ENCODE measurements around the gene CCSER2.
"Not testable (repeated sequence)": the region's sequence is repeated elsewhere in the genome, so short reads cannot be mapped to it uniquely, and the experiment has no call there.

CCSER2 gene

DNA sequence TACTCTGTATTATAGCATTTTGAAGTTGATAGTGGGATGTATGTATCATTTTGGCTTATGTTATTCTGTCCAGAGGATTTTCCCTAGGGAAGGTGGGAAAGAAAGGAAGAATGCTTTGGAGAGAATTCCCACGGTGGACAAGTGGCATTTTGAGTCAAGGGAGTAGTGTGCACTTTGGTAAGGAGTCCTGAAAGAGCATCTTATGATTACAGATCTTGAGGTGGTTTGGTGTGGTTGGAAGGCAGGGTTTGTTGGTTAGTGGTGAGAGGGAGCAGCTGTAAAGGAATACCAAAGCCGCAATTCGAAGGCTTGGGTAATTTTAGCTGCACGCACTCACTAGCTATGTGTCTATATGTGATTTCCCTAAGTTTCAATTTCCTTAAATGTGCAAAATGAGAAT lies 16.1 kb downstream of the CCSER2 start:
- TF ChIP-seq, protein P1, sequence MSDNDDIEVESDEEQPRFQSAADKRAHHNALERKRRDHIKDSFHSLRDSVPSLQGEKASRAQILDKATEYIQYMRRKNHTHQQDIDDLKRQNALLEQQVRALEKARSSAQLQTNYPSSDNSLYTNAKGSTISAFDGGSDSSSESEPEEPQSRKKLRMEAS (IDR thresholded peaks at IDR 0.05; ENCODE audit: low read depth, low read length): no peak
- TF ChIP-seq POLR2A (IDR thresholded peaks at IDR 0.05; ENCODE audit: extremely low read depth, insufficient read length): no peak
- TF ChIP-seq MYC (IDR thresholded peaks at IDR 0.05; ENCODE audit: low read depth, low read length): no peak
- TF ChIP-seq, protein P2, sequence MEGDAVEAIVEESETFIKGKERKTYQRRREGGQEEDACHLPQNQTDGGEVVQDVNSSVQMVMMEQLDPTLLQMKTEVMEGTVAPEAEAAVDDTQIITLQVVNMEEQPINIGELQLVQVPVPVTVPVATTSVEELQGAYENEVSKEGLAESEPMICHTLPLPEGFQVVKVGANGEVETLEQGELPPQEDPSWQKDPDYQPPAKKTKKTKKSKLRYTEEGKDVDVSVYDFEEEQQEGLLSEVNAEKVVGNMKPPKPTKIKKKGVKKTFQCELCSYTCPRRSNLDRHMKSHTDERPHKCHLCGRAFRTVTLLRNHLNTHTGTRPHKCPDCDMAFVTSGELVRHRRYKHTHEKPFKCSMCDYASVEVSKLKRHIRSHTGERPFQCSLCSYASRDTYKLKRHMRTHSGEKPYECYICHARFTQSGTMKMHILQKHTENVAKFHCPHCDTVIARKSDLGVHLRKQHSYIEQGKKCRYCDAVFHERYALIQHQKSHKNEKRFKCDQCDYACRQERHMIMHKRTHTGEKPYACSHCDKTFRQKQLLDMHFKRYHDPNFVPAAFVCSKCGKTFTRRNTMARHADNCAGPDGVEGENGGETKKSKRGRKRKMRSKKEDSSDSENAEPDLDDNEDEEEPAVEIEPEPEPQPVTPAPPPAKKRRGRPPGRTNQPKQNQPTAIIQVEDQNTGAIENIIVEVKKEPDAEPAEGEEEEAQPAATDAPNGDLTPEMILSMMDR (IDR thresholded peaks at IDR 0.05; ENCODE audit: low read depth, low read length): no peak
- DNase-seq (ENCODE audit: low read depth): no peak
- H3K4me3 ChIP-seq (ENCODE audit: low read depth, low read length): no peak overlapping the region

DNA sequence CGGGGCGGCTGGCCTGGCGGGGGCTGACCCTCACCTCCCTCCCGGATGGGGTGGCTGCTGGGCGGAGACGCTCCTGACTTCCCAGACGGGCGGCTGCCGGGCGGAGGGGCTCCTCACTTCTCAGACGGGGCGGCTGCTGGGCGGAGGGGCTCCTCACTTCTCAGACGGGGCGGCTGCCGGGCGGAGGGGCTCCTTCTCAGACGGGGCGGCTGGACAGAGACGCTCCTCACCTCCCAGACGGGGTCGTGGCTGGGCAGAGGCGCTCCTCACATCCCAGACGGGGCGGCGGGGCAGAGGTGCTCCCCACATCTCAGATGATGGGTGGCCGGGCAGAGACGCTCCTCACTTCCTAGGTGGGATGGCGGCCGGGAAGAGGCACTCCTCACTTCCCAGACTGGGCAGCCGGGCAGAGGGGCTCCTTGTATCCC lies 19.2 kb downstream of the CCSER2 start:
- not testable (repeated sequence) for H3K4me3 ChIP-seq (ENCODE audit: low read depth, low read length); DNase-seq (ENCODE audit: low read depth)

DNA sequence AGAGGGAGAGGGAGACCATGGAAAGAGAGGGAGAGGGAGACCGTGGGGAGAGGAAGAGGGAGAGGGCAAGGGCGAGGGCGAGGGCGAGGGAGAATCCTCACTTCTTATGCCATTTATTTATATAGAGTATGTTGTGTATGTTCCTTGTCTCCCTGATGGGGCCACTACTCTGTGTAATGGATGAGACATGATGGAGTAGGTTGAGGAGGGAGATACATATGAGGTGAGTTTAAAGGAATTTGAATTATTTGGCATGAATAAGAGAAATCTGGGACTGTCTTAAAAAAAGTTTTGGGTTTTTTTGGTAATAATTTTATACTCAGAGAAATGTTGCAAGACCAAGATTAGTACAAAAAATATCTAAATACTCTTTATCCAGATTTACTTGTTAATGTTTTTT lies 20.1 kb downstream of the CCSER2 start:
- TF ChIP-seq POLR2A (IDR thresholded peaks at IDR 0.05; ENCODE audit: extremely low read depth, insufficient read length) (no peak), MYC (IDR thresholded peaks at IDR 0.05; ENCODE audit: low read depth, low read length) (no peak)
- TF ChIP-seq, protein P1 (IDR thresholded peaks at IDR 0.05; ENCODE audit: low read depth, low read length): no peak
- TF ChIP-seq, protein P2 (IDR thresholded peaks at IDR 0.05; ENCODE audit: low read depth, low read length): no peak
- DNase-seq (ENCODE audit: low read depth): no peak
- no peak overlapping the region for H3K4me3 ChIP-seq (ENCODE audit: low read depth, low read length)

DNA sequence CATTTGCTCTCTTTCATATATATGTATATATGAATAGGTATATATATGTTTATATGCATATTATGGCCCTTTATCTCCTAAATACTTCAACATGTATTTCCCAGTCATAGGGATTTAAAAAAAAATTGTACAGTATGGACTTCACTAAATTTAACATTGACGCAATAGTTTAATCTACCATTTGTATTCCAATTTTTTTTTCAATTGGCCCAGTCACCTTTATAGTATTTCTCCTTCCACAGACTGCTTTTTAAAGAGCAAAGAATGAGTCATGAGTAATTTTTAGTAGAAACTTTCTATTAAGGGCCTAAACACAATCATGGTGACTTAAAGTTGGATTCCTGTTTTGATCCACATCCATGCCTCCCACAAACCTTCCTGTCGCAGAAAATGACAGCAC lies 20.5 kb downstream of the CCSER2 start:
- no peak overlapping the region for H3K4me3 ChIP-seq (ENCODE audit: low read depth, low read length)
- TF ChIP-seq, protein P1 (IDR thresholded peaks at IDR 0.05; ENCODE audit: low read depth, low read length): no peak
- TF ChIP-seq, protein P2 (IDR thresholded peaks at IDR 0.05; ENCODE audit: low read depth, low read length): no peak
- TF ChIP-seq MYC (IDR thresholded peaks at IDR 0.05; ENCODE audit: low read depth, low read length): no peak
- TF ChIP-seq POLR2A (IDR thresholded peaks at IDR 0.05; ENCODE audit: extremely low read depth, insufficient read length): no peak
- DNase-seq (ENCODE audit: low read depth): no peak

DNA sequence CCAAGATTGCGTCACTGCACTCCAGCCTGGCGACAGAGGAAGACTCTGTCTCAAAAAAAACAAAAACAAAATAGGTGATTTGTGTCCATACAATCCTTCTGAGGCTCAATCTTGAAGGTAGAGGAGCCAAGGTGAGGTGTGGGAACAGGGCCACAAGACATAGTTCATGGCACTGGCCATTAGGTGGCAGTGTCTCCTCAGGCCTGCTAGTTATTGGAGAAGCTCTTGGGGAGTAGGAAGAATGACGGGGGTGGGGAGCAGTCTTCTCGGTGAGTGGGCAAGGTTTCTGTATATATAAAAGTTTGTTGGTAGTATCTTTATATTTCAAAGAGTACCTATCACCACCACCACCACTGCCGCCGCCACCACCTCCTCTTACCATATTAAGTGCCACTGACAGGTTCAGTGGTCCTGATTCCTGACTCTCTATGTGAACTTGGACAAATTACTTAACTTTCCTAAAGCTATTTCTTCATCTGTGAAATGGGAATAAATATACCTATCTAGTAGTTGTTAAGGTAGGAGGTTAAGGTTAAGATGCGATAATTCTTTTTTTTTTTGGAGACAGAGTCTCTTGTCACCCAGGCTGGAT lies 24.0 kb downstream of the CCSER2 start:
- TF ChIP-seq MYC (IDR thresholded peaks at IDR 0.05; ENCODE audit: low read depth, low read length) (no peak), POLR2A (IDR thresholded peaks at IDR 0.05; ENCODE audit: extremely low read depth, insufficient read length) (no peak)
- TF ChIP-seq, protein P2 (IDR thresholded peaks at IDR 0.05; ENCODE audit: low read depth, low read length): peak; percentile 94
- TF ChIP-seq, protein P1 (IDR thresholded peaks at IDR 0.05; ENCODE audit: low read depth, low read length): no peak
- H3K4me3 ChIP-seq (ENCODE audit: low read depth, low read length): no peak overlapping the region
- DNase-seq (ENCODE audit: low read depth): peak; percentile 69

DNA sequence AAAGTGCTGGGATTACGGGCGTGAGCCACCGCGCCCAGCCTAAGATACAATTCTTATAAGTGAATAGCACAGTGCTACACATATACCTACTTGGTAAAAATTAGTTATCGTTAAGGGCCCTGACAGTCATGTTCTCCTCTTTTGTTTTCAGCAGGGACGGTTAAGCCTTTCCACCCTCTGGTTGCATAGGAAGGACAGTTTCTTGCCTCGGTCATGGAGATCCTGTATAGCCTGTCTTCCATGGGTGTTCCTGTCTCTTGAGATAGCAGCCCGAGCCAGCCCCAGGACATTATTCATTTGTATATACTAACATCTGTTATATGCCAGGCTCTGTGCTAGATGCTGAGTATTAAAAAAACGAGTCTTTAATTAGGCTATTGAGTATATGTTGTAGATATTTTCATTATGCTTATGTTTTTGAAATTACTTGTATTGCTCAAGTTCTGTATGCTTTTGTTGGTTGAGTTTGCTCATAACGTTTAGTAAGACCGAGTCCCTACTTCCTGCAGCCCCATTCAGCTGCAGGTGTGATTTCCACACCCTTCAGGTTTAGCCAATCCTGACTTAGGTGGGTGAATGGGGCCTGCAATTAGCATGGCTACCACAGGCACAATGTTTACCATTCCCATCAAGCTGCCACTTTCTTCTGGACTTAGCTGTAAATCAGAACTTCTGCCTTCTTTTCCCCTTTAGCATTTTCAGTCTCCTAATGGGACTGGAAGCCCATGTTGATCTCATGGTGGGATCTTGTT lies 24.8 kb downstream of the CCSER2 start:
- no peak overlapping the region for H3K4me3 ChIP-seq (ENCODE audit: low read depth, low read length)
- no peak for DNase-seq (ENCODE audit: low read depth)
- TF ChIP-seq POLR2A (IDR thresholded peaks at IDR 0.05; ENCODE audit: extremely low read depth, insufficient read length) (no peak), MYC (IDR thresholded peaks at IDR 0.05; ENCODE audit: low read depth, low read length) (no peak)
- TF ChIP-seq, protein P2 (IDR thresholded peaks at IDR 0.05; ENCODE audit: low read depth, low read length): no peak
- TF ChIP-seq, protein P1 (IDR thresholded peaks at IDR 0.05; ENCODE audit: low read depth, low read length): no peak

Measured in NB4 (cell line).